ENCODE measurements around the gene CRISP1. TPM values are rescaled to one million over a fixed set of nuclear protein-coding genes. Genes with fewer than 3 reads are reported as not detected.
"Not testable (repeated sequence)": the region's sequence is repeated elsewhere in the genome, so short reads cannot be mapped to it uniquely, and the experiment has no call there.

CRISP1 gene
- total and polyA plus RNA-seq, 5 donors: not detected

GRCh38 chr6:49796842-49797455 is 69.4 kb downstream of the CRISP1 start:
- ATAC-seq; H3K9me3 ChIP-seq (ENCODE audit: control insufficient read depth, low read length); H3K27ac ChIP-seq (ENCODE audit: low read length); H3K27me3 ChIP-seq (ENCODE audit: control insufficient read depth, insufficient read depth); DNase-seq; H3K4me3 ChIP-seq (ENCODE audit: low read length); intact Hi-C loops (cut with DNase I); H3K4me1 ChIP-seq (ENCODE audit: control insufficient read depth, insufficient read depth, low read length): not testable (repeated sequence)
- 80% methylated on average over 21 of the region's 21 CpGs for WGBS

GRCh38 chr6:49790341-49790740 is 76.0 kb downstream of the CRISP1 start:
- ATAC-seq: no peak
- Histone ChIP-seq H3K27ac (ENCODE audit: low read length) (no peak overlapping the region), H3K27me3 (ENCODE audit: control insufficient read depth, insufficient read depth) (no peaks in the 10 kb centered on the region), H3K9me3 (ENCODE audit: control insufficient read depth, low read length) (no peaks in the 10 kb centered on the region), H3K4me3 (ENCODE audit: low read length) (no peak overlapping the region), H3K4me1 (ENCODE audit: control insufficient read depth, insufficient read depth, low read length) (no peaks in the 10 kb centered on the region)
- WGBS: 62% methylated on average over 2 of the region's 2 CpGs
- no peak for DNase-seq
- intact Hi-C loops (cut with DNase I): no loop called here

- H3K4me3 ChIP-seq (ENCODE audit: low read length): no peak within 1 kb of the TSS
- 84% methylated on average over 8 of the region's 8 CpGs for WGBS
- no peaks in the 10 kb centered on the region for H3K27me3 ChIP-seq (ENCODE audit: control insufficient read depth, insufficient read depth)
- intact Hi-C loops (cut with DNase I): no loop called here
- ATAC-seq: no peak
- H3K9me3 ChIP-seq (ENCODE audit: control insufficient read depth, low read length): no peaks in the 10 kb centered on the region
- H3K27ac ChIP-seq (ENCODE audit: low read length): no peak within 1 kb of the TSS
- no peaks in the 10 kb centered on the region for H3K4me1 ChIP-seq (ENCODE audit: control insufficient read depth, insufficient read depth, low read length)
- no peak for DNase-seq
These were observed 79.2 kb downstream of the CRISP1 start, which contains the start of gene PGK2 for GRCh38 chr6:49787176-49787575. PGK2 (minus strand) TSS chr6:49787285; CDS start chr6:49787187, 98 bp downstream.

GRCh38 chr6:49784272-49784671 is 82.1 kb downstream of the CRISP1 start:
- DNase-seq (no peak), ATAC-seq (no peak)
- intact Hi-C loops (cut with DNase I): no loop called here
- H3K4me1 ChIP-seq (ENCODE audit: control insufficient read depth, insufficient read depth, low read length): no peaks in the 10 kb centered on the region
- H3K4me3 ChIP-seq (ENCODE audit: low read length): no peak overlapping the region
- no peaks in the 10 kb centered on the region for H3K27me3 ChIP-seq (ENCODE audit: control insufficient read depth, insufficient read depth)
- H3K27ac ChIP-seq (ENCODE audit: low read length): no peak overlapping the region
- no peaks in the 10 kb centered on the region for H3K9me3 ChIP-seq (ENCODE audit: control insufficient read depth, low read length)

Other genes starting within 250 kb of the CRISP1 start
- 1 to 10 TPM; 1.3 to 2.3 (median 1.5) TPM for gene RHAG, start 229.7 kb downstream of the CRISP1 start, total RNA-seq
- 2.8 TPM for gene RHAG, start 229.7 kb downstream of the CRISP1 start, polyA plus RNA-seq
- not detected for gene CRISP2, start 153.0 kb downstream of the CRISP1 start, total RNA-seq
- gene CRISP2, start 153.0 kb downstream of the CRISP1 start, polyA plus RNA-seq: not detected
- gene CRISP3, start 122.1 kb downstream of the CRISP1 start, total RNA-seq: not detected
- not detected for gene CRISP3, start 122.1 kb downstream of the CRISP1 start, polyA plus RNA-seq
- gene PGK2, start 79.2 kb downstream of the CRISP1 start, total RNA-seq: not detected
- gene PGK2, start 79.2 kb downstream of the CRISP1 start, polyA plus RNA-seq: not detected
- not detected for gene DEFB114, start 97.6 kb upstream of the CRISP1 start, total RNA-seq
- gene DEFB114, start 97.6 kb upstream of the CRISP1 start, polyA plus RNA-seq: not detected
- gene DEFB113, start 103.1 kb upstream of the CRISP1 start, total RNA-seq: not detected
- gene DEFB113, start 103.1 kb upstream of the CRISP1 start, polyA plus RNA-seq: not detected
- gene DEFB110, start 155.5 kb upstream of the CRISP1 start, total RNA-seq: not detected
- gene DEFB110, start 155.5 kb upstream of the CRISP1 start, polyA plus RNA-seq: not detected
- gene DEFB112, start 183.4 kb upstream of the CRISP1 start, total RNA-seq: not detected
- not detected for gene DEFB112, start 183.4 kb upstream of the CRISP1 start, polyA plus RNA-seq